Fibroblast of skin of back (primary cell): ENCODE data around the gene SLC38A3.
"Not testable (repeated sequence)": the region's sequence is repeated elsewhere in the genome, so short reads cannot be mapped to it uniquely, and the experiment has no call there.

Source experiments
- DNase-seq: peaks from one replicate; pipeline ENCODE4 v3.0.0-alpha.2; 2013

Gene SLC38A3

DNA sequence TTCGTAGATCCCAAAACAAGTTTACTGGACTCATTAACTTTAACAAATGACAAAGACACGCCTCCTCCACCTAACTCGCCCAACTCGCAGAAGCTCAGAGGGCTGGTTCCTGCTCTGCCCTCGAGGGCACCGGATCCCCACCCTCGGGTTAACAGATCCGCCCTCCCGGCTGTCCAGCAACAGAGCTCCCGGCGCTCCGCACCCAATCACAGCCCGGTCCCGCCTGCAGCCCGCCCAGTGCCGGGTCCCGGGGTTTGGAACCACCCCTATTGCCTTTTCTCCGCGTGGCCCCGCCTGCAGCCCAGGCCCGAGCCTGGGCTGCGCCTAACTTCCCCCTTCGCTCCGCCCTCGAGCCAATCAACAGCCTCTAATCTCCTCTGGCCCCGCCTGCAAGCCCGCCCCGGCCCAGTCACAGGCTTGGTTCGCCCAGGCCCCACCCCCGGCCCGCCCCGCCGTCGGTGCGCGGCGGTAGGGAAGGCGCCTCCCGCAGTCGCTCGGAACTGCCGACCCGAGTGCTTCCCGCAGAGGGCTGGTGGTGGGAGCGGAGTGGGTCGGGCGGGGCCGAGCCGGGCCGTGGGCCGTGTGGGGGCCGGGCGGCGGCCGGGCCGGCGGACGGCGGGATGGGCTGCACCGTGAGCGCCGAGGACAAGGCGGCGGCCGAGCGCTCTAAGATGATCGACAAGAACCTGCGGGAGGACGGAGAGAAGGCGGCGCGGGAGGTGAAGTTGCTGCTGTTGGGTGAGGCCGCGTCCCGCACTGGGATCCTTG lies 30.8 kb downstream of the SLC38A3 start, which contains the start of gene GNAI2:
TSS of gene GNAI2 (plus strand) at position 489 of the 768 bp plus-strand sequence. CDS start at position 621, 132 bp downstream.
- DNase-seq = peak; percentile 99

DNA sequence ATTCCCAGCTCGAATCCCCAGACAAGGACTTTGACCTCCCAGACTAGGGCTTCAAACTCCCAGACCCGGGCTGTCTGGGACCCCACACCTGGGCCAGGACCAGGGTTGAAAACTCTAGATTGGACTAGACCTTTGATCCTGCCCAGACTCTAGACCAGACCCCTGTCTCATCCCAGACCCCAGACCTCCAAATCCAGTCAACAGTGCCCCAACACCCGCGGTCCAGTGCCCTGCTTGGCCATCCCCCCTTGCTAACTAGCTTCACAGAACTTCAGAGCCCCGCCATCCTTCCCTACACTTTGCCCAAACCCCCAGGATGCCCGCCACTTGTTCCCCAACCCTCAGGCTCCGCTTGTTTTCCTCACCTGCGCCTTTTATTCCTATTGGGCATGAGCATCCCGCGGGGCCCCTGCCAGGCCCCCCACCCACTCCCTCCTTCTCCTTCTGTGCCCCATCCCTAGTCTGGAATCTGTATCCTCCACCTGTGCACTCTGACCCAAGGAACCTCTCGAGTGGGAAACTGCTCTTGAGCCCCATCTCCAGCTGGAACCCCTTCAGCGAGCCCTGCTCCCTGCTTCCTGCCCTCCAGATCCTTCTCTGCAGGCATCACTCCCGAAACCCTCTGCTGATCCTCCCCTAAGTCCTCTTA lies 31.5 kb downstream of the SLC38A3 start:
- no peak for DNase-seq

DNA sequence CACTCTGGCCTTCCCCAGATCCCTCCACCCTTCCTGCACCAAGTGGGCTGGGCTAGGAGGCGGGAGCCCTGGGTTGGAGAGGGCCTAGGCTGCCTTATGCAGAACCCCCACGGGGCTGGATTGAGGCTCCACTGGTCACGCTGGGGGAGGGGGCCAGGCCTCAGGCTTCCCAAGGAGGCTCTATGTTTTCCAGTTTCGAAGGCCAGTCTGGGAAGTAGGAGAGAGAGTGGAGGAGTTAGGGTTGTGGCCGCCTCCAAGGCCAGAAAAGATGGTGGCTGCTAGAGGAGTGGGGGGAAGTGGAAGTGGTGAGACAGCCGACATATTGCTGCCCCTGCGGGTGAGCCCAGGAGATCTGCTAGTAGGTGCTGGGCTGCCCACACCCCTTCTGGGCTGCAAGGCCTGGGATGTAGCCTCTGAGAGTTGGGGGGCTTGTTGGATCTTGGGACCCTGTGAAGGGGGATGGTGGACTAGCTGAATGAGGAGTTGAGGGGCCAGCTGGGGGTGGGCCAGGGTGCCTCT lies 32.1 kb downstream of the SLC38A3 start:
- DNase-seq = peak; percentile 62

DNA sequence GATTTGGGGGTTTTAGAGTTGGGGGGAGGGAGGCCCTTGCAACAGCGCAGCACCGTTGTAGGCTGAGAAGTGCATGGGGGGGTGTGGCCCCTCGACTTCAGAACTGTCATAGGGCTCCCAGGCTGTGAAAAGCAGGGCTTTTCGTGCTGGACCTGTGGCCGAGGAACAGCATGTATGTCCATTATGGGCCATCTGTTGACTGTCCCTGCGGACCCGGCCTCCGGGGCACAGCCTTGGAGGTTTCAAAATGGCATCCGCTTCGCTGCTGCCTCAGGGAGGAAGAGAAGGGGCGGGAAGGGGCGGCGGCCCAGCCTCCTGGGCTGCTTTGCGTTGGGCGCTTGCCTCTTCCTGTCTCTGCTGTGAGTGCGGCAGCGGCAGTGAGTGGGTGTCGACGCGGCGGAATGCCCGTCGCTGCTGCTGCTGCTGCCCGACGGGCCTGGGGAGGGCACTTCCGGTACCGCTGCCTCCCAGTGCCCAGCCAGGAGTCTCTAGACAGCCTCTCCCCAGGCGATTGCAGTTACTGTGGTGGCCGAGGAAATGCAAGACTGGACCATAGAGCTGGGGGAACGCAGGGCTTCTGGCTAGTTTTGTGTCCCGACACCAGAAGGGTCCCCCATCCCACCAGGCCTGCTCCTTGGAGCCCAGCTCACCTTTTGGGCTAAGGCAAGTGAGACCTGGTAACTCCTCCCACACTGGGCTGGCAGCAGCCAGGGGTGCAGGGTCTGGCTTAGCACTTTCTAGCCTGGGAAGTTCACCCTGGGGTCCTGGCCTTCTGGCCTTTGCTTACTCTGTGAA lies 32.9 kb downstream of the SLC38A3 start:
- DNase-seq = peak; percentile 91

DNA sequence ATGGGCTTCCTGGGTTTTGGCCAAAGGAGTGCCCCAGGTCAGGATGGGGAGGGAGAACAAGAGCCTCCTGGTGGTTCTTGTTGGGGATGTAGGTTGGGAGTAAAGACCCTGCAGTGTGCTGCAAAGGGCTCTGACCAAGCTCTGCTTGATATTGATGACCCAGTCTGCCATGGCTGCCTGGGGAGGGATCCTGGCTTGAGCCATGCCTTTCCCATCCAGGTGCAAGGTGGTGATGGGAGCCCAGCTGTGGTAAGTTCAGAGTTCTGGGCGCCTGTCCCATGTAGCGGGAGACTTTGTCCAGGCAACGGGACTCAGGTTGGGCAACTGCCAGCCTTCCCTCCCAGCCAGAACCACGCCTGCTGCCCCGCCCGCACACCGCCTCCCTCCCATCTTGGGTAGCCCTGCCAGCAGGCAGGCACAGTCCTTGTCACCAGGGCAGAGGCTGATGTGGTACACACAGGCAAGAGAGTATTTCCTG lies 33.5 kb downstream of the SLC38A3 start:
- peak; percentile 32 for DNase-seq

DNA sequence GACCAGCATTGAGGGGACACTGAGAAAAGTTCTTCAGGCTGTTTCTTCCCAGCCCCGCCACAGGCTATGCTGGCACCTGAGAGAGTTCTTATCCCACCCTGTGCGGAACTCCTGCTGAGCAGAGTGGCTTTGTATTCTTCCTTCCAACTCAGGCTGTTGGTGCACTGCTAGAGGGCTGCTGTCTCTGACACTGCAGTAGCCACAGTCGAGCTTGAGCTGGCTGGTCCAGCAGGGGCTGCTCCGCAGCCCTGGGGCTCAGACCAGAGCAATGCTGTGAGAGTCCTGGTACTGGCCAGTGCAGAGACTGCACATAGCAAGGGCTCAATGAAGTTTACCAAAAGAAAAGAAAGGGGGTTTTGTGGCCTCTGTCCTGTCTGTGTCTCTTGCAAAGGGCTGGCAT lies 34.6 kb downstream of the SLC38A3 start:
- DNase-seq = no peak

DNA sequence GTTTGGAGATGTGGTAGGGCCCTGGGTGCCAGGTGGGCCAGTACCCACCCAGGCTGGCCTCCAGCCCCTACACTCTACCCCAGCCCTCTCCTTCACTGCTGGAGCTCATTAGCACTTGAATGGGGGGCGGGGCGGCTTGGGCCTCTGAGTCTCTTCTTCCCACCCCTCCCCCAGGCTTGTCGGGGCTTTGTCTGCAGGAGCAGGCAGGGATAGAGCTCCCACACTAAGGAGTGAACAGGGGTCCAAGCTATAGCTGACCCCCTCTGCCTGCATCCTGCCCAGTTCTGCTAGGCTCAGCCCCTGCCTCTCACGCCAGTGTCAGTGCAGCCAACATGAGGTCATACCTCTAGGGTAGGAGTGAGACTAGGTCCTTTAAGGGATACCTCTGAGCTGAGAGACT lies 36.1 kb downstream of the SLC38A3 start:
- DNase-seq = no peak

DNA sequence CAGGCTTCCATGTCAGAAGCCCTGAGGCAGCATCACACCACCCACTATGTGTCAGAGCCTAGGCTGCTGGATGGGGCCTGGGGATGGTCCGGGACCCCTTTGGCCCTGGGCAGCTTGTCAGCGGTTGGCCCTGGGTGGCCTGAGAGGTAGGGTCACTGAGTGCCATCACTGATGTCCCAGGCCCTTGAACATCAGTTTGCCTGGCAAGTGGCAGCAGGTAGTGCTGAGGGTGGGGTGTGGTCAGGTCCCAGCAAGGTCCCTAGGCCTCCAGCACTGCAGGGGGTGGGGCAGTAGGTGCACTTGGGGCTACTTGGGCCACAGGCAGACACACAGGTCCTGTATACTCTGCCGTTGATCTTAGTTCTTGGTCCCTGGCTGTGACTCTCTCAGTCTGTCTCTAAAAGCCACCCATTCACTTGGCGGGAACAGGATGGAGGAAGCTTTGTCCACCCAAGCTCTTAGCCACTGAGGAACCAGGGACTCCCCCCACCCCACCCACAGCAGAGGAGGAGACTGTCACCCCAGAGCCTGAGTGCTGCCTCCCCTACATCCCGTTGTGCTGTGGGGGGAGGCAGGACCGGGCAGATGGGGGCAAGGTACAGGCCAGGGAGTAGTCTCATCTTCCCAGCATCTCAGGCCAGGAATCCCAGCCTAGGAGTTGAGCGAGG lies 36.8 kb downstream of the SLC38A3 start:
- no peak for DNase-seq

DNA sequence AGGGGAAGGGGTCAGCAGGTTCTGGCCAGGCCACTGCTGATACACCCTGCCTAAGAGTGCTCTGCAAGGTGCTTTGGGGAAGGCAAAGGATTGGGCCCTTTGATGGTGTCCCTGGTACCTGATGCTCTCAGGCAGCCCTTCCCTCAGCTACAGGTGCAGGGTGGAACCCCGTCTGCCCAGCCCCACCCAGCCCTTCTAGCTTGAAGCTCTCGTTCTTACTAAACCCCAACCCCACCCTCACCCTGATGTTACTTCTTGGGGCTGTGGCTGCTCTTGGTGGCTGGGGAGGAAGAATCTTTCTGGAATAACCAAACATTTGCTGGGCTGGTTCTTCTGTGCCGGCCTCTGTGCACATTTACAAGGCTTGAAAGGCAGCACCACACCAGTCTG lies 37.3 kb downstream of the SLC38A3 start:
- no peak for DNase-seq

DNA sequence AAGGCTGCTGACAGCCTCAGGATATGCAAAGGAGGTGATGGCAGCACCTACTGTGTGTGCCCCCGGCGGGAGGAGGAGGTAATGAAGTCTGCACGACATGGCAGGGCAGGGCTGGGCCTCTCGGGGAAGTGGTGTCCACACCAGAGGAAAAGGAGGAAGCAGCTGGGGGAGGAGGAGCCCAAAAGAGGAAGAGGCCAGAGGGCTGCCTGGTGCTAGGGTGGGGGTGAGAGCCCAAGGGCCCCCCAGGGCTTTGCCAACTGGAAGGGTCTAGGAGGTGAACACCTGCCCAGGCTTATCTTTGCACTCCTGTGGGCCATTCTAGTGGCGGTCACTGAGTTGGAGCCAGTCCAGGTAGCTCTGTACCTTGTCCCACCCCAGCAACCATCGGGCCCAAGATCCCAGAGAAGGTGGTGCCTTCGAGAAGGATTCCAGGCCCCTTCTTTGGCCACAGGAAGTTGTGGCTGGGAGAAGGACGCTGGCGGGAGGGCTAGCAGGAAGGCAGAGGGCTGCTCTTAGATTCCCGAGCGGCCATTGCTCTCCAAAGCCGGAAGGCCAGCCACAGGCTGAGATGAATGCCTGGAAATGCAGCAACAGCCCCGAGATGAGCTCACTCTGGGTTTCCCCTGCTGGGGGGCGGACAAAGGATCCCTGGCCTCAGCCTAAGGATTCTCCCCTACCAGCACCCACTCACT lies 37.9 kb downstream of the SLC38A3 start:
- DNase-seq = peak; percentile 48

DNA sequence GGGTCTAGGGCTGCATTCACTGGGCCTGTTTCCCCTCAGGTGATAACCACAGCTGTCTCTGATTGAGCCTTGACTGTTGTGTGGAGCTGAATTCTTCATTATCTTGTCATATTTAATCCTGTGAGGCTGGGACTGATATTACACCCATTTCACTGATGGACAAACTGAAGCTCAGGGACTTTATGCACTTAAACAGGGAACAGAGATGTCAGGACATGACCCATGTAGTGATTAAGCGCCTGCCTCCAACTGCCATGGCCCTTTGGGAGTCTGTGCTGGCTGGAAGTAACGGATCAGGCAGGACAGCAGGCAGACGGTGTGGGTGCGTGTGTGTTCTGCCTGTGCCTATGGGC lies 38.4 kb downstream of the SLC38A3 start:
- no peak for DNase-seq

DNA sequence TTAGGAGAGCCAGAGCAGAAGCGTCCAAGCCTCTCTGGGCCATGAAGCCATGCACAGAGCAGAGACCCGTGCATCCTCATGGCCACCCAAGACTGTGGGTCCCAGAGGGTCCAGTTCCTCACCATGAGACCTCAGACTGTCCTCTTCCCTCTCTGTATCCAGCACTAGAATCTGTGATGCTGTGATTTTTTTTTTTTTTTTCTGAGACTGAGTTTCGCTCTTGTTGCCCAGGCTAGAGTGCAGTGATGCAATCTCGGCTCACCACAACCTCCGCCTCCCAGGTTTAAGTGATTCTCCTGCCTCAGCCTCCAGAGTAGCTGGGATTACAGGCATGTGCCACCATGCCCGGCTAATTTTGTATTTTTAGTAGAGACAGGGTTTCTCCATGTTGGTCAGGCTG lies 39.7 kb downstream of the SLC38A3 start:
- not testable (repeated sequence) for DNase-seq

DNA sequence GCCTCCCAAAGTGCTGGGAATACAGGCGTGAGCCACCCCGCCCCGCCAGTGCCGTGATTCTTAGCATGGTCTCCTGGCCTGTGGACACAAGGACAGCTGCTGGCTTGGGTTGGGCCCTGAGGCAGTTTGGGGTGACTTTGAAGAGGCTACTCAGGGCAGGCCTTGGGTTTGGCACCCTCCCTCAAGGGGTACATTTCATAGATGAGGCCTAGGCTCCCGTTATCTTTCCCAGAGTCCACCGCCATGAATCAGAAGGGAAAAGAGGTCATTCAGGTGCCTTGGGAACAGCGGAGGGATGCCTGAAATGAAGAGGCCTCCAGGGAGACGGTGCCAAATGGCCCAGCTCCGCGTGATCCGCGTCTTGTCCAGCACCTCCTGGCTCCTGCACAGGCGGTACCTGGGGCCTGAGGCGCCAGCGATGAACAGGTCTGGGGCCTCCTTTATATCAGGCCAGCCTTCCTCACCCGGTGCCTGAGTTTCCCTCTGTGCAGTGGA lies 40.2 kb downstream of the SLC38A3 start:
- DNase-seq = no peak

DNA sequence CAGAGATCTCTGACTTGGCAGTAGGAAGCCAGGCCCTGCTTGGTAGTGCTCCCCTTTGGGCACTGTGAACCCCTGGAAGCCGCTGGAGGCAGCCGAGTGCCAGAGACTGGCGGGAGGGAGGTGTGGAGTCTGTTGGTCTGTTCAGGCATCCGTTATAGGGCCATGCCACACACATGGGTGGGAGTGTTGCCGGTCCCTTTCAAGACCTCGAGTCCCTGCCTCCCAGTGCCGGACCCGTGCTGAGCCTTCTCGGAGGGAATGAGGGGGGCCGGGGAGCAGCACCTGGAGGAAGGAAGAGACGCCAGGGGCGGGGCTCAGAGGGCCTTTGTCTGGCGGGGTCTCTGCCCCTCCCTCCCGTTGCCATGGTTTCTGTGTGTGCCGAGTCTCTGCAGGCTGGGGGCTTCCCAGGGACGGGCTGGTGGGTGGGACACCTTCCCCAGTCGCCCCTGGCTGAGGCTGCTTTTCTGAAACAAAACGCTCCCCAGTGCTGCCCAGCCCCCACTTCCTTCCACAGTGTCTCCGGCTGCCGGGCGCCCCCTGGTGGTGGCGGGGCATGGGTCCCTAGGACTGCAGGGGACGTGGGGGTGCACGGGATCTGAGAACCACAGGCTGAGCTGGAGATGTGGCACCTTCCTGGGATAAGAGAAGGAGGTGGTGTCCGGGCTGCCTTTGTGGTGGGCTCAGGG lies 40.9 kb downstream of the SLC38A3 start:
- no peak for DNase-seq

DNA sequence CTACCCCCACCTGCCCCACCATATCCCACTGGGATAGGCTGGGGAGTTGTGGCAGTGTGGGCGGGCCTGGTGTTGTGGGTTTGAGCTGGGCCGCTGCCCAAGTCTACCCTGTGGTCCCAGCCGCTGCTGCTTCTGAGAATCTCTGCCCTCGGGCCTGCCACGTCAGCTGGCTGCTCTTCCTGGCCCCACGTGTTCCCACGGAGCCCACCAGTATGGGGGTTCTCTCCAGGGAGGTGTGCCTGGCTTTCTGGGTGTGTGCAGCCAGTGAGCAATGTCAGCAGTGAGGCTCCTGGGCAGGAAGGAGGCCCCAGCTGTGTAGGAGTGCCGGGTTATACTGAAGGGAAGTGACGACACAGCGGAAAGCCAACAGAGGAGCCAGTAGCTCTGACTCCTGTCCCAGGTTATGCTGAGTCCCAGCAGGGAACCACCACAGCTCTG lies 41.5 kb downstream of the SLC38A3 start:
- peak; percentile 98 for DNase-seq

DNA sequence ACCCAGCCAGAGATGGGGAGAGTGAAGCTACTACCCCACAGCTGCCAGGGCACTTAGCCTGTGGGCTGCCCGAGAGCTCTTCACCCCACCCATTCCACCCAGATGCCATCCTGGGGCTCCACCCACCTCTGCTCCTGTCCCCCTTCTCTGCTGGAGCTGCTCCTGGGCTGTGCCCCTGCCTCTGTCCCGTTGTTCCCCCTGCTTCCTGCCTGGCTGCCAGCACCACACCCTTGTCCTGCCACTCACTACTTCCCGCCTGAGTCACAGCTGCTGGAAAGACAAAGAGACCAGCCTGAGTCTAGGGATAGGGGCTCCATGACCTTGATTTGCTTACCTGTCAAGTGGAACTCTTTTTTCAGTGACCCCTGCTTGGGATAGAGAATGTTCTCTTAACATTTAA lies 43.3 kb downstream of the SLC38A3 start:
- DNase-seq = peak; percentile 71

DNA sequence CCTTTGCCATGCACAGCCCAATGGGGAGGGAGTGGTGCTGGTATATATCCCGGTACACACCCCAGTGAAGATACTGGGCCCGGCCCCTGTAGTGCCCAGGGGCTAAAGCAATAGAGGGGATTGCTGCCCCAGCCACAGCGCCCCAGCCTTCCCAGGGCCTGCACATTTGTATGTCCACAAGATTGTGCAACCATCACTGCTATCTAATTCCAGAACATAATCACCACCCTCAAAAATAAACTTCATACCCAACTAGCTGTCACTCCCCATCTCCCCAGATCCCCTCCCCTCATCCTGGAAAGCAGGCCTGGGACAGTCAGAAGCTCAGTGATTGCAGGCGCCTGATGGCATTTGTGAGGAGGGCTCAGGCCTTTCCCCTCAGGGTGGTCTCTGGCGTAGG lies 44.4 kb downstream of the SLC38A3 start:
- DNase-seq = no peak

DNA sequence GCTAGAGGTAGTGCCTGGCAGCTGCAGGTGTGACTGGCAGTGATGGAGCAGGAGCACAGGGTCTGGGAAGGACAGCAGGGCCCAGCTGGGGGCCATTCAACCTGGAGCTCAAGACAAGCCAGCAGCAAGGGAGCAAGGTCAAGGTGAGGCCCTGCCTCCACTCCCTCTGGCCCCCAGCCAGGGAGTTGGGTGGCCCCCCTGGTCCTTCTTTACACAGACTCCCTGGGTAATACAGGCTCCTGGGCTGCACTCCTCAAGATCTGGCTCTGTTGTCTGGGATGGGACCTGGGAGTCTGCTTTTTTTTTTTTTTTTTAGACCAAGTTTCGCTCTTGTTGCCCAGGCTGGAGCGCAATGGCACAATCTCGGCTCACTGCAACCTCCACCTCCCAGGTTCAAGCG lies 45.4 kb downstream of the SLC38A3 start:
- DNase-seq = no peak

DNA sequence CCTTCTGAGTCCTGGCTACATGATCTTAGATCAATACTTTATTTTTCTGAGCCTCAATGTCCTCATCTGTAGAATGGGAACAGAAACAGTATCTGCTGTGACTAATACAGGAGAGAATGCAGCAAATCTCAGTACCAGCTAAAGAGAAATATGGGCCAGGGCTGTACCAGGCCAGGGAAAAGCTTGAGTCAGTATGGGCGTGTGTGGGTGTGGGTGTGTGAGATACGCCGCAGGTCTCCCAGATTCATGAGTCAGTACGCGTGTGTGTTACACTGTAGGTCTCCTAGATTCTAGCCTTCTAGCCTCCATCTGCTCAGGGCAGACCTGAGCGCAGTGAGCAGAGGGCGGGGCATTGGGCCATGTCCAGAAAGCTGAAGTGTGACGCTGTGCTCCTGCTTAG lies 46.1 kb downstream of the SLC38A3 start:
- peak; percentile 79 for DNase-seq

DNA sequence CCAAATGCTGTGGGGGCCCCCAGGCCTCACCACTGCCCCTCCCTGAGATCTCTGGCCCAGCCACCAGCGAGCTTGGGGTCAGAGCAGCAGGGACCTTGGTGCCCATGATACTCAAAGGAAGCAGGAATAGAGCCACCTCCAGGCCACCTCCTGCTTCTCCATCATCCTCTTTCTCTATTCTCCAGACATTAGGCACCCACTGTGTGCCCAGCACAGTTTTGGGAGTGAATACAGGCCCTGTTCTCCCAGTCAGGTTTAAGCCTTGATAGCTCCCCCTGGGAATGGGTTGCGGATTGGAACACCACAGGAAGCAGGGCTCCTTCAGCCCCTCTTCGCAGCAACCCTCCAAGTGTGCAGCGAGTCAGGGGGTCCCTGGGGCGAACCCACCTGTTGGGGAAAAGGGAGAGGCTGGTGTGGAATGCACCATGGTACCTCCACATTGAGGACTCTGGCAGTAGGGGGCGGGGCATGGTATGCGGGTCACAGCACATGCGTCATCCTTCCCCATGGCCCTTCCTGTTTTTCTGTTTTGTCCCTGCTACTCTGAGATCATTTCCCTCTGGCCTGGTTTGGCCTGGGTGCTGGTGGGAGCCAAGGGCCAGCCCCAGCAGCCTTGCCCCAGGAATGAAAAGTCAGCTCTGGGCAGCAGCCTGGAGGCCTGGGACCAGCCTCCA lies 49.6 kb downstream of the SLC38A3 start:
- DNase-seq = no peak

DNA sequence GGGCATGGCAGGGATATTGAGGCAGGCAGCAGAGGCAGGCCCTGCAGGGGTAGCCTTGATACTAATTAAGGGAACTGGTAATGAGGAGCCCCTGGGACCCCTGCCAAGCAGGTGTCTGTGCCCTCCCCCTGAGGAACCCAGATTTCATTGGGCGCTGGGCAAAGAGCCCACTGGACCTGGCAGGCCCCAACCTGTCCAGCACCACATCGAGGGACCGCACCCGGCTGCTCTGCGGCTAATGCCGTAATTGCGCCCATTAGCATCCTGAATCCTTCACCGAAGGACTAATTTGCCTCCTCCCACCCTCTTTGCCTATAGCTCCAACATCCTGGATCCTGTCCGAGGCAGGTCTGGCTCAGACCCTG lies 50.2 kb downstream of the SLC38A3 start:
- DNase-seq = no peak
